PC-3 (cell line): ENCODE data around the gene ZNF668. TPM values are rescaled to one million over a fixed set of nuclear protein-coding genes. Genes with fewer than 3 reads are reported as not detected.
A peak's percentile ranks its signal among the peaks of the same experiment; 100 is the strongest.

Source experiments
- ATAC-seq: fragments of 200-7000 bp; cut with Tn5 transposase; 2 replicates; pipeline ENCODE4 v1.9.1; 2020; ENCODE audit warnings: mild to moderate bottlenecking, moderate library complexity
- BruUV-seq: library from RNA; stranded (reverse); fragments of 400-500 nt; replicated peaks from 2 replicates; lab custom pipeline; 2021; lab: Mats Ljungman, UMichigan
- CTCF ChIA-PET: fragments of 300-600 bp; sonication (Branson Sonifier 250); formaldehyde crosslinking; loops from one replicate; lab custom pipeline; 2022; ENCODE audit warnings: antibody characterized with exemption; lab: Charles Lee
- POLR2A ChIA-PET: fragments of 300-600 bp; sonication (Branson Sonifier 250); formaldehyde crosslinking; loops from one replicate; lab custom pipeline; 2022; ENCODE audit warnings: antibody characterized with exemption; ENCODE audit not compliant: unreplicated experiment; lab: Charles Lee
- DNase-seq: peaks from one replicate; pipeline ENCODE4 v3.0.0-alpha.2; 2015
- H2AFZ ChIP-seq: fragments of 300-600 bp; sonication (generic); 2 replicates; pipeline ENCODE4 v1.6.0; 2016; ENCODE audit warnings: antibody characterized with exemption, low read length
- H3F3A ChIP-seq: fragments of 300-600 bp; sonication (generic); one replicate; pipeline ENCODE4 v1.6.0; 2017; ENCODE audit warnings: antibody characterized with exemption, low read length, control low read depth, mild to moderate bottlenecking; ENCODE audit not compliant: unreplicated experiment
- H3K27ac ChIP-seq: fragments of 300-600 bp; sonication (generic); 2 replicates; pipeline ENCODE4 v1.5.1; 2016; ENCODE audit warnings: mild to moderate bottlenecking, low read length
- H3K27me3 ChIP-seq: fragments of 300-600 bp; sonication (generic); 2 replicates; pipeline ENCODE4 v1.6.1; 2016; ENCODE audit warnings: low read length, mixed read lengths
- H3K36me3 ChIP-seq: fragments of 300-600 bp; sonication (generic); 2 replicates; pipeline ENCODE4 v1.6.1; 2016; ENCODE audit warnings: low read depth, mixed run types, low read length, mixed read lengths
- H3K4me1 ChIP-seq: fragments of 300-600 bp; sonication (generic); 2 replicates; pipeline ENCODE4 v1.5.1; 2016; ENCODE audit warnings: low read length; ENCODE audit not compliant: insufficient read depth
- H3K4me2 ChIP-seq: fragments of 300-600 bp; sonication (generic); 2 replicates; pipeline ENCODE4 v1.6.0; 2016; ENCODE audit warnings: low read length
- H3K4me3 ChIP-seq: fragments of 300-600 bp; sonication (generic); 2 replicates; pipeline ENCODE4 v1.5.1; 2016; ENCODE audit warnings: mild to moderate bottlenecking, low read length, mixed read lengths
- H3K79me2 ChIP-seq: fragments of 300-600 bp; sonication (generic); 2 replicates; pipeline ENCODE4 v1.6.1; 2017; ENCODE audit warnings: low read length, mixed read lengths
- H3K9ac ChIP-seq: fragments of 300-600 bp; sonication (generic); 2 replicates; pipeline ENCODE4 v1.6.0; 2016; ENCODE audit warnings: mild to moderate bottlenecking, low read length
- H3K9me2 ChIP-seq: fragments of 300-600 bp; sonication (generic); replicated peaks from 2 replicates; pipeline ENCODE4 v1.6.1; 2016; ENCODE audit warnings: mixed run types, low read length, mixed read lengths
- H3K9me3 ChIP-seq: fragments of 300-600 bp; sonication (generic); 2 replicates; pipeline ENCODE4 v1.6.1; 2016; ENCODE audit warnings: low read length, mixed read lengths
- H4K20me1 ChIP-seq: fragments of 300-600 bp; sonication (generic); 2 replicates; pipeline ENCODE4 v1.6.1; 2016; ENCODE audit warnings: low read length, mixed read lengths
- EZH2 ChIP-seq: fragments of 300-600 bp; sonication (generic); IDR thresholded peaks from one replicate; pipeline ENCODE4 v1.6.1; 2017; ENCODE audit warnings: antibody characterized with exemption, mild to moderate bottlenecking, low read length; ENCODE audit not compliant: unreplicated experiment
- EZH2phosphoT487 ChIP-seq: fragments of 300-600 bp; sonication (generic); IDR thresholded peaks from 2 replicates; pipeline ENCODE4 v1.6.1; 2018; ENCODE audit warnings: mild to moderate bottlenecking, antibody characterized with exemption, low read length, borderline replicate concordance
- intact Hi-C: fragments of 100-400 bp; cut with micrococcal nuclease; formaldehyde crosslinking; loops from 2 replicates; pipeline ENCODE4 v1.9.0; 2023
- total RNA-seq: library from RNA; depleted of rRNA; stranded (reverse); fragments of >200 nt; gene quantifications from 2 replicates; pipeline ENCODE4 v1.2.3, GENCODE V29; 2014
- TF ChIP-seq, protein P1 (sequence below): fragments of 300-600 bp; sonication (generic); conservative IDR thresholded peaks from 2 replicates; pipeline ENCODE4 v1.5.1; 2017; ENCODE audit warnings: antibody characterized with exemption, low read depth, mild to moderate bottlenecking, low read length

The ZNF668 gene
- total RNA-seq, 1 experiment from 2014 or later = 15.6 TPM

DNA sequence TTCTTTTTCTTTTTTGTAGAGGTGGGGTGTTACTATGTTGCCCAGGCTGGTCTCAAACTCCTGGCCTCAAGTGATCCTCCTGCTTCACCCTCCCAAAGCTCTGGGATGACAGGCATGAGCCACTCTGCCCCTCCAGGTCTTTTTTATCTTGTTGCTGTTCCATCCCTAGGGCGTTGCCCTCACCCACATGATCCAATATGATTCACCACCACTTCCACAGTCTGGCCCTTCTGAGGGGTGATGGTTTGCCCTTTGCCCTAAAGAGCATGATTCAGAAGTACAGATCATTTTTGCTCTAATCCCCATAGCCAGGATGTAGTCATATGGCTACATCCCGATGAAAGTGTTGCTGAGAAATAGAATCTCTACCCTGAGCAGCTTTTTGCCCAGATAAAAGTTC, 21.9 kb downstream of the ZNF668 start:
- Histone ChIP-seq H4K20me1 (no peaks in the 10 kb centered on the region), H2AFZ (peak overlapping the region; percentile 45; the same call in 1 of the 2 replicates), H3K9ac (no peak overlapping the region), H3K36me3 (no peaks in the 10 kb centered on the region), H3K4me2 (peak overlapping the region; percentile 57), H3K4me3 (no peak overlapping the region), H3F3A (no peaks in the 10 kb centered on the region), H3K79me2 (no peaks in the 10 kb centered on the region), H3K27me3 (no peaks in the 10 kb centered on the region), H3K9me2 (no peaks in the 10 kb centered on the region), H3K27ac (peak overlapping the region; percentile 74), H3K4me1 (peaks cover 13% of the 10 kb centered on the region), H3K9me3 (no peaks in the 10 kb centered on the region)
- intact Hi-C loops = no loop called here
- ChIA-PET CTCF (no interaction called here), POLR2A (no interaction called here)
- TF ChIP-seq, protein P1, sequence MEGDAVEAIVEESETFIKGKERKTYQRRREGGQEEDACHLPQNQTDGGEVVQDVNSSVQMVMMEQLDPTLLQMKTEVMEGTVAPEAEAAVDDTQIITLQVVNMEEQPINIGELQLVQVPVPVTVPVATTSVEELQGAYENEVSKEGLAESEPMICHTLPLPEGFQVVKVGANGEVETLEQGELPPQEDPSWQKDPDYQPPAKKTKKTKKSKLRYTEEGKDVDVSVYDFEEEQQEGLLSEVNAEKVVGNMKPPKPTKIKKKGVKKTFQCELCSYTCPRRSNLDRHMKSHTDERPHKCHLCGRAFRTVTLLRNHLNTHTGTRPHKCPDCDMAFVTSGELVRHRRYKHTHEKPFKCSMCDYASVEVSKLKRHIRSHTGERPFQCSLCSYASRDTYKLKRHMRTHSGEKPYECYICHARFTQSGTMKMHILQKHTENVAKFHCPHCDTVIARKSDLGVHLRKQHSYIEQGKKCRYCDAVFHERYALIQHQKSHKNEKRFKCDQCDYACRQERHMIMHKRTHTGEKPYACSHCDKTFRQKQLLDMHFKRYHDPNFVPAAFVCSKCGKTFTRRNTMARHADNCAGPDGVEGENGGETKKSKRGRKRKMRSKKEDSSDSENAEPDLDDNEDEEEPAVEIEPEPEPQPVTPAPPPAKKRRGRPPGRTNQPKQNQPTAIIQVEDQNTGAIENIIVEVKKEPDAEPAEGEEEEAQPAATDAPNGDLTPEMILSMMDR = no peak
- TF ChIP-seq EZH2phosphoT487 (no peak), EZH2 (no peak)
- DNase-seq = peak; percentile 91
- peak; percentile 97 for ATAC-seq
- BruUV-seq = no TSS peak

DNA sequence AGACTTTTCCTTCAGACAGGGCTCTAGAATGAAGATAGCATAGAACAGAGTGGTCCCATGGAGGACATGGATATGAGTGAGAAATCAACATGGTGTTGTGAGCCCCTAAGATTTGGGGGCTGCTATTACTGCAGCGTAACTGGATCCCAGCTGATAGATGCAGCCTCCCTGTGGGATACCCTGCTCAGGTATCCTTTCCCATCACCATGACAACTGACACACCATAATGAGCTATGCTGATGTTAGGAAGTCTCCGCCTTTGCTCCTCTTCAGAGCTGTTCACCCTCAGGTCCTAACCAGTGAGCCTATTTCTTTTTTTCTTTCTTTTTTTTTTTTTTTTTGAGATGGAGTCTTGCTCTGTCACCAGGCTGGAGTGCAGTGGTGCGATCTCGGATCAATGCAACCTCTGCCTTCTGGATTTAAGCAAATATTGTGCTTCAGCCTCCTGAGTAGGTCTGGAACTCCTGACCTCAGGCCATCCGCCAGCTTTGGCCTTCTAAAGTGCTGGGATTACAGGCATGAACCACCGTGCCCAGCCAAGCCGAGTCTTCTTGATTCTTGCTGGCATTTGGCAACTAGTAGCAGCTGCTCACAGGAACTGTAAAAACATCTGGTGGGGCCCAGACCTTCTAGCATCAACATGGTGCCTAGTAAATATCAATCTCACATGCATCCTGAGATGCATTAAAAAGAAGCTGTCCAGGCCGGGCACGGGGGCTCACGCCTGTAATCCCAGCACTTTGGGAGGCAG, 23.6 kb downstream of the ZNF668 start:
- H3K4me2 ChIP-seq = no peak overlapping the region
- no peak overlapping the region for H3K4me3 ChIP-seq
- no peaks in the 10 kb centered on the region for H3K79me2 ChIP-seq
- peaks cover 13% of the 10 kb centered on the region for H3K4me1 ChIP-seq
- no peaks in the 10 kb centered on the region for H3K9me3 ChIP-seq
- DNase-seq (no peak), ATAC-seq (no peak)
- H3K27ac ChIP-seq = no peak overlapping the region
- BruUV-seq = no TSS peak
- H3K27me3 ChIP-seq = no peaks in the 10 kb centered on the region
- CTCF ChIA-PET = no interaction called here
- no peaks in the 10 kb centered on the region for H3K36me3 ChIP-seq
- no peak overlapping the region for H2AFZ ChIP-seq
- intact Hi-C loops = no loop called here
- no peak overlapping the region for H3K9ac ChIP-seq
- H4K20me1 ChIP-seq = no peaks in the 10 kb centered on the region
- TF ChIP-seq EZH2phosphoT487 (no peak), EZH2 (no peak)
- TF ChIP-seq, protein P1 = no peak
- H3F3A ChIP-seq = no peaks in the 10 kb centered on the region
- no peaks in the 10 kb centered on the region for H3K9me2 ChIP-seq
- POLR2A ChIA-PET = no interaction called here

DNA sequence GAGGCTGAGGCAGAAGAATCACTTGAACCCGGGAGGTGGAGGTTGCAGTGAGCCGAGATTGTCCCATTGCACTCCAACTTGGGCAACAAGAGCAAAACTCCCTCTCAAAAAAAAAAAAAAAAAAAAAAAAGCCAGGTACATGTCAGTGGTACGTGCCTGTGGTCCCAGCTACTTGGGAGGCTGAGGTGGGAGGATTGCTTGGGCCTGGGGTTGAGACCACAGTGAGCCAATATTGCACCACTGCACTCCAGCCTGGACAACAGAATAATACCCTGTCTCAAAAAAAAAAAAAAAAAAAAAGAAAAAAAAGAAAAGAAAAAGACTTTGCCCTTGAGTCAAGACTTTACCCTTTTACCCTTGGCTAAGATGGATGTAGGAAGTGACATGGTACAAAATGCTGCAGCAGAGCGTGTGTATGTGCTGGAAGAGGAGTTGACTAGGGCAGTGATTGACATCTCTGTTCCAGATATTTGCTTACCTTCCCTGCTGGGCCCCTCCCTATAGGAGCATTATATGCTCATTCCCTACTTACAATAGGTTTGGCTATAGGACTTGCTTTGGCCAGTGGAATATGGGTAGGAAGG, 30.1 kb downstream of the ZNF668 start:
- no peaks in the 10 kb centered on the region for H3K27me3 ChIP-seq
- no peaks in the 10 kb centered on the region for H3K4me1 ChIP-seq
- H3K9me2 ChIP-seq = no peaks in the 10 kb centered on the region
- H3K4me2 ChIP-seq = no peak overlapping the region
- no peak overlapping the region for H3K9ac ChIP-seq
- no TSS peak for BruUV-seq
- no peak overlapping the region for H3K4me3 ChIP-seq
- no peak overlapping the region for H3K27ac ChIP-seq
- intact Hi-C loops = no loop called here
- no peaks in the 10 kb centered on the region for H3K79me2 ChIP-seq
- CTCF ChIA-PET = no interaction called here
- DNase-seq (no peak), ATAC-seq (no peak)
- no peak overlapping the region for H2AFZ ChIP-seq
- no peaks in the 10 kb centered on the region for H4K20me1 ChIP-seq
- POLR2A ChIA-PET = no interaction called here
- TF ChIP-seq, protein P1 = no peak
- TF ChIP-seq EZH2phosphoT487 = no peak
- TF ChIP-seq EZH2 = no peak
- no peaks in the 10 kb centered on the region for H3F3A ChIP-seq
- no peaks in the 10 kb centered on the region for H3K9me3 ChIP-seq
- H3K36me3 ChIP-seq = no peaks in the 10 kb centered on the region
